ENCODE data around the gene SFMBT2.

Gene SFMBT2

GRCh38 chr10:7170626-7171322 lies 240.1 kb downstream of the SFMBT2 start:
- FAIRE-seq = no peak

DNA sequence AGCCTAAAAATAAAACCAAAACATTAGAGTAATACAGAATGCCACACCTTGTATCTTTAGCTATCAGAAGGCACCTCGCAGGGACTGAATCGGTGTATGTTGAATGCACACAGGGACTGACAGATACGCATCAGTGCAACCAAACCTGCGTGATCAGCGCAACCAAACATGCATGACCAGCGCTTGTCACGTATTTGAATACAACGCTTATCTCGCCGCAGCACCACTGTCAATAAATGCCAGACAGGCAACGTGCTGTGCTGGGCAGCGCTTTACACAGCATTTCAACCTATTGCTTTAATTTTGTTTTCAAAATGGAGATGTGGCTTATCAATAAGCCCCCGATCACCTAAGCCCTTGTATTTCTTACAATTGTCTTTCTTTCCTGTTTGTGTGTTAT lies 242.4 kb downstream of the SFMBT2 start:
- FAIRE-seq = no peak

GRCh38 chr10:7165500-7166177 lies 245.2 kb downstream of the SFMBT2 start:
- FAIRE-seq = no peak

- no peak for FAIRE-seq
Observed at GRCh38 chr10:7164955-7165354, 245.9 kb downstream of the SFMBT2 start.

DNA sequence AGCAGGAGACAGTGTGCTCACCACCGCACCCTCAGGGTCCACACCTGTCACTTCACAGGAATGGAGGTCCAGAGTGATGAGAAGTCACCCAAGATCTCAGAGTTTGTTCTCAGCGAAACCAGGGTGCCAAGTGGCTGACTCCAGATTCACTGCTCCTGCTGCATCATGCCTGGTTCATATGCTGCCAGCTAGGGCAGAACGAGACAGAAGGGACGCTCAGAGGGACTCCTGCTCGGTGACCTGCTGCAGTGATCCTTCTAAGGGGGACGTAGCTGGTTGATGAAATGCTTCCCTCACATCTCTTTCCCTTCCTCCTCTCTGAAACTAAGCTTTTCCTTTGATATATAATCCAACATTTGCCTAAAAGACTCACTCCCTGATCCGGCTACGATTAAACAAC lies 248.5 kb downstream of the SFMBT2 start:
- no peak for FAIRE-seq

DNA sequence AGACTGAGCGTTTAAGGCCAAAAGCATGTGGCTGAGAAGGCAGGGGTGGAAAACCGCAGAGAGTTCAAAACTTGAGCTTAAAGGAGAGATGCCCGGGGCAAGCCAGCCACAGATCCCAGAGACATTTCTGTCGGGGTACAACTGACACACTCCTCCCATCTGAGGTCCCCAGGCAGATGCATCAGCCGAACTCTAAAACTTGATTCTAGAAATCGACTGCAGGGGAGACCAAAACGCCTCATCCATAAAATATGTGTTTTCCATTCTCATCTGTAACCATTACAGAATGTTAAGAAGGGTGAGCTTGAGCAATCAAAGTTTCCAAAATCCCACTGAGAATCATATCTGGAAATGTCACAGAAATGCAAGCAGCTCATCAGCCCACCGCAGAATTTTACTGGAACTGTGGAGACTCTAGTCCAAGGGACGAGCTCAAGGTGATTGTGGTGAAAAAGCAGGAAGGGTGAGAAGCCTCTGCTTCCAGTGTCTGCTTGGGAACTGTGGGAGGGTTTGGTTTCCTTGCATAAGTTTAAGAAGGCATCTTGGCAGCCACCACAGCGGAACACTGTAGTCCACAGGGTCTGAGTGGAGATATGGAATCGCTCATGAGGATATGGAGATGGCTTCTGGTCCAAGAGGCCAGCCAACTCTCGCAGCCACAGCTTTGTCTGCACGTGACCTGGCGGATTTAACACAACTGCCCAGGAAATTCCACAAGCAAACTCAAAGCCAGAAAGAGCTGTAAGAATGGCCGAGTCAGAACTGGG lies 249.2 kb downstream of the SFMBT2 start:
- FAIRE-seq = no peak

DNA sequence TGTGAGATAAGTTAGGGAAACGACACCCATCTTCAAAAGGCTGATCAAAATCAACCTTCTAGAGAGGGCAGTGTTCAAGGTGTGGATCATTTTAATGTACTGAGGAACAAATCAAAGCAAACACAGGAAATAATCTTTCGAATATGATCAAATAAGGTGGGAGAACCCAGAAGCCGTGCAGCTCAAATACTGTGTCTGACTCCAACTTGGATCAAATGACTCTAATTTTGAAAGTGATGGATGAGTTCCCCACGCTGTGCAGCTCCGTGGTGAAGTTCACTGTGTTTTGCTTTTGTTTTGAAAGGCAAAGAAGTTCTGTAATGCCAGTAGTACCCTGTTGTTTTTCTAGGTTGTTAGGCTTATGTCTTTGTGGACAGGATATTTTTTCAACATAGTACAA lies 250.9 kb downstream of the SFMBT2 start:
- FAIRE-seq = no peak

DNA sequence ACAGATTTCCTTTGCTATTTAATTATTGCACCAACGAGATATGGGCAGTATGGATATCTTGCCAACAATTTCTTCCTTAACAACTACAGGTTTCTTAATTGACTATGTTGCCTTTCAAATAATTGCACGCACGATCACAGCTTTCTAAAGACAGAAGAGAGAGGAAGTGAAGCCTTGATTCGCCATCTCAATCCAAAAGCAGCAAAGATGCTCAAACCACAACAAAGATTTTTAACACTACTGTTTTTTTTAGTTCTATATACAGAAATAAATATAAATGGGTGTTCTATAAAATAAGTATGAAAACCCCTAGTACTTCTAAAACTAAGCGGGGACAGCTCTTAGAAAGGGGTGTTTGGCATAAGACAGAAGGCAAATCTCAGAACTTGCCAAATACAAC lies 251.3 kb downstream of the SFMBT2 start:
- FAIRE-seq = no peak

GRCh38 chr10:7157091-7157490 lies 253.7 kb downstream of the SFMBT2 start:
- FAIRE-seq = no peak

- no peak for FAIRE-seq
Observed at GRCh38 chr10:7153750-7154149, 257.1 kb downstream of the SFMBT2 start.

DNA sequence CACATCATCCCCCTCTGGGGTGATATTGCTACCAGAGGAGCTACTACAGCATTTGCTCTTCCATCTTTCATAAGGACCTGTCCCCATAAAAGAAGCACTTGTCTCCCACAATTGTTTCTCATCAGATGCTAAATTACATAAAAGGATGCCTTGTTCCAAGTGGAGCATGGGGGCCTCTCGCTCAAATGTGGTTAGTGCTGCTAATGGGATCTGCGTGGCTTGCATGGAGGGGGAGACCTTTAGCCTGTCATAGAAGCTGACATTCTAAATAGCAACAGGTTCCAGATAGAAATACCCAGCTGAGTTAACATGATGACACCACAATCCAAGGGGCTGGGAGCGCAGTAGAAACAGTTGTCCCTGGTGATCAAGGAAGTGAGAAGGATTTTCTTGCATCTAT lies 257.9 kb downstream of the SFMBT2 start:
- FAIRE-seq = no peak

DNA sequence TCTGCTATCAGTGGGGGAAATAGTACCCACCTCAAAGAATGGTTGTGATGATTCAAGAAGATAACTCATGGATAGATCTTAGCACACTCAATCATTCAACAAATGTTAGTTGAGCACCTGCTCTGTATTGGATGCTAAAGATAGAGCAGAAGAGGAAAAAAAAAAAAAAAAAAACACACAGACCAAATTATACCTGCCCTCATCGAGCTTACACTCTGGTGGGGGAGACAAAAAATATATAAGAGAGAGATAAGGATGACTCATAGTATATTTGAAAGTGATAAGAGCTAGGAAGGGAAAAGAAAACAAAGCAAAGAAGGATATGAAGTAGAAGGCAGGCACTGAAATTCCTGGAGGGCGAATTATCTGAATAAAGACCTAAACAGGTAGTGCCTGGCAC lies 258.5 kb downstream of the SFMBT2 start:
- FAIRE-seq = no peak

DNA sequence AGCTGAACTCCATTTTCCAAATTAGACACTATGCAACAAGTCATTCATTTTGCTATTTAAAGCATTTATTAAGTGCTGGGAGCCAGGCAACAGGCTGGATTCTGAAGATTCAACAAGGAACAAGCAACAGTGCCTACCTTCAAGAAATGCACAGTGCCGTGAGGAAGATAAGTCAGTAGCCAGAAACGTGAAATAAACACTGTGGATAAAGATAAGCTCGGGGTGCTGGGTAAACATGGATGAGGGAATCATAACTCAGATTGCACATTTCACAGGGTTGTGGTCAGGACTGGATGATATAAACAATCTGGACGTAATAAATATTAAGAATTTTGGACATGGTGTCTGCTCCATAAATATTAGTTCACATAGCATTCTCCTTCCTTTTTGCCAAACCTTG lies 259.3 kb downstream of the SFMBT2 start:
- no peak for FAIRE-seq

DNA sequence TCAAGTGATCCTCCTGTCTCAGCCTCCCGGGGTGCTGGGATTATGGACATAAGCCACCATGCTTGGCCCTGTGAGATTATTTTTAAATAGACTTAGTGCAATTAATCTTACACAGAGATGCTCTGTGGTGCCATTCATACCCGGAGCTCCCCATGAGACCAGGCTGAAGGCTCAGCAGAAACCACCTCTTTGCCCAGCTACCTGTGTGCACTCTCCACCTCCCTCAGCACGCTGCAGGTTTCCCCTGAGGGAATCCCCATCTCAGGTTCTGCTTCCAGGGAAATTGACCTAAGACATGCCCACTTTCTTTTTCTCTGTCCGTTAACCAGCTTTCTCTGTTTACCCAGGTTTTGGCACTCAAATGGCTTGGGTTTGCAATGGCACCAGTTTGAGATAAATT lies 260.5 kb downstream of the SFMBT2 start:
- FAIRE-seq = no peak

- FAIRE-seq = no peak
Observed at GRCh38 chr10:7146189-7146588, 264.6 kb downstream of the SFMBT2 start.

DNA sequence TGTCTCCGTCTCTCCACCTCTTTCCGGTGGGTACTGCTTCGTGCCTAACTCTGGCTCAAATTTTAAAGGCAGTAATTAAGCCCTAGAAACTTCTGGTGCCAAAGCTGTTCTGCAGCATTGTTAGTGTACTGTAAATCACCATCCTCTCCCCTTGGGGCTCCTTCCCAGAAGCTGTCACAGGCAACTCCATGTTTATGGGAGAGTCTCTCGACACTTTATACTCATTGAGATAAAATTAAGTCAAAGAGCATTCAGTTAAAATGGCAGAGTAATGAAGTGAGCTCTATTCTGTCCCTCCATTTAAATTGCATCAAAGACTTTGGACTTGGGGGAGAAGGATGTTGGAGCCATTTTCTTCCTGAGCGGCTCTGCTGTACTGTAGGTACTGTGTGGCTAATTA lies 274.8 kb downstream of the SFMBT2 start:
- FAIRE-seq = no peak

- no peak for FAIRE-seq
Observed at GRCh38 chr10:7135188-7135587, 275.6 kb downstream of the SFMBT2 start.

- FAIRE-seq = no peak
Observed at GRCh38 chr10:7134448-7134847, 276.4 kb downstream of the SFMBT2 start.

DNA sequence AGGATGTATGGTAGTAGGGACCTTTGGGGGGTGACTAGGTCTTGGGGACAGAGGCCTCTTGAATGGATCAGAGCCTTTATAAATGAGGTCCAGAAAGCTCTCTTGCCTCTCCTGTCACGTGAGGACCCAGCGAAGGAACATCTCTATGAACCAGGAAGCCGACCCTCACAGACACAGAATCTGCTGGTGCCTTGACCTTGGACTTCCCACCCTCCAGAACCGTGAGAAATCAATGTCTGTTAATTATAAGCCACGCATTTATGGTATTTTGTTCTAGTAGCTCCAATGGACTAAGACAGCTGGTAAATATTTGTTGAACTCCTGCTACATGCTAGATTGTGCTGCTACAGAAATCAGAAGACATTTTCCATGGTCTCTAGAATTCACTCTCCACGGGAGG lies 276.9 kb downstream of the SFMBT2 start:
- no peak for FAIRE-seq

GRCh38 chr10:7133278-7133677 lies 277.6 kb downstream of the SFMBT2 start:
- no peak for FAIRE-seq

- no peak for FAIRE-seq
Observed at GRCh38 chr10:7130191-7130911, 280.5 kb downstream of the SFMBT2 start.

DNA sequence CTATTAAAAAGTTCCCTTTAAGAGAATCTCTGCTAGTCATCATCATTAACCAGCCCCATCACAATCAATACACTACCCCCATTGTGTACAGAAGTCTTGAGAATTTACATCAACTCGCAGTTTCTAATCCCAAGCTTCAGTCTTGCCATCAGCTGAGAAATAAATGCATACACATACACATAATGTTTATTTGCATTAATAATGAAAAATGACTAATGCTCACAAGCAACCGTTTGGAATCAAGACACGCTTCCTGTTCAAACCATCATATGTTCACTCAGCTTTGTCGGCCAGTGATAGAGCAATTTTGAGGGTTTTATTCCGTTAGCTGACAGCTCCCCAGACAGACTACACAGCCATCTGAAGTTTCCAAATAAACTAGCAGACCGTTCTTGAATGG lies 287.1 kb downstream of the SFMBT2 start:
- FAIRE-seq = no peak

DNA sequence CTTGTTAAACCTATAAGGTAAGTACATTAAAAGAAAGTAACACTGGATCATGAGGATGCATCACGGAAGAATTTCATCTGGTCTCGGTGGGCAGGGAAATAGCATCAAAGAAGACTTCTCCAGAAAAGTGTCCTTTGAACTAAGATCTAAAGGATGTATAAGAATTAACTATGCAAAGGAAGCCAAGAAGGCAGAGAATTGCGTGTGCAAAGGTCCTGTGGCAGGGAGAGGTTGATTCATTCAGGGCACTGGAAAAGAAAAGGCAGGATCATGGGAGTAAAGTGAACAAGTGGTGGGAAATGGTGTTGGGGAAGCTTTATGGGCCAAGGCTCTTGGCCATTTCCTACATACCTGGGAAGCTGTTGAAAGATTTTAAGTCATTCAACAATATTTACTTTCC lies 288.3 kb downstream of the SFMBT2 start:
- no peak for FAIRE-seq

All from endometrium (tissue), 2 donors.